A549 (cell line): Measurements from ENCODE around the gene ACSS3. TPM values are rescaled to one million over a fixed set of nuclear protein-coding genes. Genes with fewer than 3 reads are reported as not detected.

ENCODE experiments used
- ATAC-seq, 2 experiments: fragments of 200-7000 bp in 1 of 2; fragments of >200 bp in 1 of 2; cut with Nextera tagmentation in 1 of 2; cut with Tn5 transposase in 1 of 2; 3 replicates each; pipeline versions ENCODE4 v1.8.0 to v1.9.1; 2018 to 2020; ENCODE audit warnings: mild to moderate bottlenecking in 1 of 2, moderate library complexity in 1 of 2
- CTCF ChIA-PET: fragments of 300-600 bp; sonication (Branson Sonifier 250); formaldehyde crosslinking; extraction: SDS; loops from one replicate; lab custom pipeline; 2021; ENCODE audit warnings: antibody characterized with exemption, inconsistent platforms; lab: Yijun Ruan, JAX
- POLR2A ChIA-PET: fragments of 350-600 bp; formaldehyde crosslinking; extraction: SDS; loops from one replicate; lab custom pipeline; 2021; ENCODE audit warnings: antibody characterized with exemption, inconsistent platforms; lab: Yijun Ruan, JAX
- DNase-seq, 2 experiments: peaks; one replicate each; pipeline versions ENCODE4 v3.0.0 to v3.0.0-alpha.2; 2011 to 2016; ENCODE audit warnings: low read depth in 1 of 2, low spot score in 1 of 2
- FAIRE-seq: peaks from 2 replicates; lab custom pipeline; 2011; peaks lifted over from hg19 to GRCh38; lab: Jason Lieb, UNC
- H3K27ac ChIP-seq, 2 experiments: fragments of >200 bp; sonication (Bioruptor Twin); formaldehyde crosslinking; 3 replicates each; pipeline ENCODE4 v1.5.1; 2016 to 2017
- H3K4me1 ChIP-seq: fragments of >200 bp; sonication (Bioruptor Twin); formaldehyde crosslinking; 3 replicates; pipeline ENCODE4 v1.6.1; 2016
- H3K4me2 ChIP-seq: fragments of >200 bp; sonication (Bioruptor Twin); formaldehyde crosslinking; 3 replicates; pipeline ENCODE4 v1.6.1; 2016
- H3K4me3 ChIP-seq: fragments of >200 bp; sonication (Bioruptor Twin); formaldehyde crosslinking; 3 replicates; pipeline ENCODE4 v1.5.1; 2016
- H3K9me3 ChIP-seq: fragments of >200 bp; sonication (Bioruptor Twin); formaldehyde crosslinking; 3 replicates; pipeline ENCODE4 v1.6.1; 2016
- CBX2 ChIP-seq: fragments of 200-600 bp; sonication (generic); IDR thresholded peaks from 2 replicates; pipeline ENCODE4 v1.6.1; 2016; ENCODE audit warnings: low read depth, mild to moderate bottlenecking, borderline replicate concordance
- CEBPB ChIP-seq, 2 experiments: fragments of >200 bp in 1 of 2; sonication (Bioruptor Twin) in 1 of 2; formaldehyde crosslinking in 1 of 2; IDR thresholded peaks; 2 replicates each; pipeline ENCODE4 v1.6.1; 2012 to 2016
- EHMT2 ChIP-seq: fragments of 200-600 bp; sonication (generic); IDR thresholded peaks from 2 replicates; pipeline ENCODE4 v1.6.1; 2016; ENCODE audit warnings: antibody characterized with exemption, low read depth, mild to moderate bottlenecking, moderate library complexity
- EP300 ChIP-seq, 2 experiments: fragments of >200 bp; sonication (Bioruptor Twin); formaldehyde crosslinking; IDR thresholded peaks; 2 replicates in 1 of 2; 3 replicates in 1 of 2; pipeline ENCODE4 v1.6.1; 2016 to 2017
- ESRRA ChIP-seq: fragments of 150-350 bp; IDR thresholded peaks from 2 replicates; pipeline ENCODE4 v1.6.1; 2014; ENCODE audit warnings: mild to moderate bottlenecking, low read length, borderline replicate concordance
- FOSB ChIP-seq: fragments of 250-450 bp; sonication (Bioruptor Pico); IDR thresholded peaks from 2 replicates; pipeline ENCODE4 v1.5.0; 2020; ENCODE audit warnings: mild to moderate bottlenecking, moderate library complexity
- FOXS1 ChIP-seq: fragments of 250-450 bp; sonication (Bioruptor Pico); IDR thresholded peaks from 2 replicates; pipeline ENCODE4 v1.5.0; 2020; ENCODE audit warnings: mild to moderate bottlenecking, moderate library complexity
- HDAC2 ChIP-seq: fragments of 200-600 bp; sonication (generic); IDR thresholded peaks from 2 replicates; pipeline ENCODE4 v1.6.1; 2016
- HEYL ChIP-seq: fragments of 250-450 bp; sonication (Bioruptor Pico); IDR thresholded peaks from 2 replicates; pipeline ENCODE4 v1.8.0; 2021; ENCODE audit warnings: mild to moderate bottlenecking, moderate library complexity
- JUN ChIP-seq, 2 experiments: fragments of >200 bp; sonication (Bioruptor Twin); formaldehyde crosslinking; IDR thresholded peaks; 2 replicates in 1 of 2; 3 replicates in 1 of 2; pipeline ENCODE4 v1.6.1; 2016 to 2017
- MAFK ChIP-seq: fragments of 450-650 bp; IDR thresholded peaks from 2 replicates; pipeline ENCODE4 v1.6.1; 2014; ENCODE audit not compliant: partially characterized antibody
- NPAS2 ChIP-seq: fragments of 250-450 bp; sonication (Bioruptor Pico); IDR thresholded peaks from 2 replicates; pipeline ENCODE4 v1.8.0; 2022; ENCODE audit warnings: mild to moderate bottlenecking, moderate library complexity, borderline replicate concordance
- NR3C1 ChIP-seq: fragments of >200 bp; sonication (Bioruptor Twin); formaldehyde crosslinking; IDR thresholded peaks from 3 replicates; pipeline ENCODE4 v1.6.1; 2017
- POLR2A ChIP-seq: IDR thresholded peaks from 2 replicates; pipeline ENCODE4 v1.6.1; 2012; ENCODE audit warnings: mild to moderate bottlenecking, low read length
- RARB ChIP-seq: fragments of 250-450 bp; sonication (Bioruptor Pico); IDR thresholded peaks from 2 replicates; pipeline ENCODE4 v1.8.0; 2021; ENCODE audit warnings: mild to moderate bottlenecking, moderate library complexity
- RCOR1 ChIP-seq: fragments of 150-350 bp; IDR thresholded peaks from 2 replicates; pipeline ENCODE4 v1.6.1; 2014; ENCODE audit warnings: antibody characterized with exemption, low read length, low read depth
- RFX5 ChIP-seq: fragments of 450-650 bp; IDR thresholded peaks from 2 replicates; pipeline ENCODE4 v1.7.1; 2014; ENCODE audit warnings: antibody characterized with exemption, mild to moderate bottlenecking, moderate library complexity
- SMC3 ChIP-seq: fragments of >200 bp; sonication (Bioruptor Twin); formaldehyde crosslinking; IDR thresholded peaks from 3 replicates; pipeline ENCODE4 v1.6.1; 2018; ENCODE audit warnings: inconsistent platforms
- SREBF2 ChIP-seq: fragments of 450-650 bp; IDR thresholded peaks from 2 replicates; pipeline ENCODE4 v1.6.1; 2014; ENCODE audit warnings: mild to moderate bottlenecking, moderate library complexity
- TFCP2L1 ChIP-seq: fragments of 250-450 bp; sonication (Bioruptor Pico); IDR thresholded peaks from 2 replicates; pipeline ENCODE4 v1.5.0; 2021; ENCODE audit warnings: mild to moderate bottlenecking
- TP53 ChIP-seq: fragments of 250-450 bp; sonication (Bioruptor Pico); IDR thresholded peaks from 2 replicates; pipeline ENCODE4 v1.5.0; 2021; ENCODE audit warnings: mild to moderate bottlenecking, moderate library complexity
- ZFP36 ChIP-seq: fragments of 450-650 bp; IDR thresholded peaks from 2 replicates; pipeline ENCODE4 v1.6.1; 2014; ENCODE audit warnings: borderline replicate concordance; ENCODE audit not compliant: partially characterized antibody
- ZSCAN20 ChIP-seq: fragments of 250-450 bp; sonication (Bioruptor Pico); IDR thresholded peaks from 2 replicates; pipeline ENCODE4 v1.8.0; 2022; ENCODE audit warnings: mild to moderate bottlenecking, moderate library complexity
- WGBS: methylation state at CpG from one replicate; pipeline ENCODE4 v1.1.6; 2017; ENCODE audit errors: missing lambda C conversion rate; 5-methylcytosine and 5-hydroxymethylcytosine counted together
- polyA plus RNA-seq, 4 experiments: library from polyadenylated mRNA; depleted of rRNA in 3 of 4; stranded (reverse); fragments of >200 nt; fragmentation: RNase III in 1 of 4; extraction: RNeasy Plus Mini Kit Qiagen cat#74134 plus additional on column Dnase treatment in 1 of 4; gene quantifications; 2 replicates in 3 of 4; 3 replicates in 1 of 4; pipeline ENCODE4 v1.2.3, GENCODE V29; 2011 to 2017
- TF ChIP-seq, protein P1 (sequence below): fragments of >200 bp; sonication (Bioruptor Twin); formaldehyde crosslinking; IDR thresholded peaks from 3 replicates; pipeline ENCODE4 v1.6.1; 2016
- TF ChIP-seq, protein P2 (sequence below): fragments of >200 bp; sonication (Bioruptor Twin); formaldehyde crosslinking; IDR thresholded peaks from 3 replicates; pipeline ENCODE4 v1.5.1; 2016
- TF ChIP-seq, protein P3 (sequence below): fragments of 450-650 bp; IDR thresholded peaks from 2 replicates; pipeline ENCODE4 v1.6.1; 2014; ENCODE audit warnings: antibody characterized with exemption
- TF ChIP-seq, protein P4 (sequence below): IDR thresholded peaks from 2 replicates; pipeline ENCODE4 v1.6.1; 2012

ACSS3 gene
- polyA plus RNA-seq, 2 of the 4 experiments (the other 2 are of a cell fraction), result 0.06 to 0.34 TPM

DNA sequence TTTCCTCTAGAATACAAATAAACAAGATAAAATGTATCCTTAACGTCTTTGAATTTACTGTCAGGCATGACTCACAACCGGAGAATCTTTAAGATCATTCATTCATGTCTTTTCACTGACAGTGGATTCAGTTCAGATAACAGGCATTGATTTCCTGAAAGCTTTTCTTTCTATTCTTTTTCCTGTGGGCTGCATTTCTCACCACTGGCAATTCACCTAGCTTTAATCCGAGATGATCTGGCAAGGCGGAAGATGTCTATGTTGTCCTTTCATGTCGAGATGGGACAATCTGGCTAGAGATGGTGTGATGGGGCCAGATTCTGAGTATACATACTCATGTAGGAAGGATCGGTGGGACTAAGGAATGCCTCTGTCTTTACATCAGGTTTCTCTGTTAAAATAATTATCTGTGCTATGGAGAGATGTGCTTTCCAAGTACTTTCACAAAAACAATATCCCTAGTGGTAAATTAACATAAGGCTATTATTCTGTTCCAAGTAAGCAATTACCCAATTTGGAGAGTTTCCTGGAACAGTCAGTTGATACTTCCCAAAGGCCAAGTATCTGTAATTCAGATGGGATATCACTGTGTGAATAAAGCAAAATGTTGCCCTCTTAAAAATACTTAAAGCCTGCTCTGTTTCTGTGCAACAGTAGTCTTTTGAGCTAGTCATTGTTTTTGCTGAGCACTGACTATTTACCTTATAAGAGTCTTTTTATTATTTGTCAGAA is 17.8 kb downstream of the ACSS3 start:
- H3K9me3 ChIP-seq, result no peaks in the 10 kb centered on the region
- H3K4me1 ChIP-seq, result no peaks in the 10 kb centered on the region
- no peak overlapping the region for H3K4me2 ChIP-seq
- WGBS, result 25% methylated on average over 6 of the region's 6 CpGs
- no peak for DNase-seq
- FAIRE-seq, result no peak
- ChIA-PET POLR2A (no interaction called here), CTCF (interaction anchor here (0.8 kb wide), 1 partner anchor 684 kb away, joined by 3 read pairs; no protein-coding TSS in a partner anchor)
- no peak for ATAC-seq
- no peak overlapping the region for H3K27ac ChIP-seq
- TF ChIP-seq ZFP36 (no peak), RCOR1 (no peak), EP300 (IDR thresholded peaks at IDR 0.05) (no peak), NR3C1 (no peak), FOXS1 (CRISPR knock-in tag) (no peak), CBX2 (no peak), RARB (no peak), POLR2A (no peak), JUN (IDR thresholded peaks at IDR 0.05) (no peak)
- TF ChIP-seq, protein P1, sequence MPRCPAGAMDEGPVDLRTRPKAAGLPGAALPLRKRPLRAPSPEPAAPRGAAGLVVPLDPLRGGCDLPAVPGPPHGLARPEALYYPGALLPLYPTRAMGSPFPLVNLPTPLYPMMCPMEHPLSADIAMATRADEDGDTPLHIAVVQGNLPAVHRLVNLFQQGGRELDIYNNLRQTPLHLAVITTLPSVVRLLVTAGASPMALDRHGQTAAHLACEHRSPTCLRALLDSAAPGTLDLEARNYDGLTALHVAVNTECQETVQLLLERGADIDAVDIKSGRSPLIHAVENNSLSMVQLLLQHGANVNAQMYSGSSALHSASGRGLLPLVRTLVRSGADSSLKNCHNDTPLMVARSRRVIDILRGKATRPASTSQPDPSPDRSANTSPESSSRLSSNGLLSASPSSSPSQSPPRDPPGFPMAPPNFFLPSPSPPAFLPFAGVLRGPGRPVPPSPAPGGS, result no peak
- TF ChIP-seq, protein P2, sequence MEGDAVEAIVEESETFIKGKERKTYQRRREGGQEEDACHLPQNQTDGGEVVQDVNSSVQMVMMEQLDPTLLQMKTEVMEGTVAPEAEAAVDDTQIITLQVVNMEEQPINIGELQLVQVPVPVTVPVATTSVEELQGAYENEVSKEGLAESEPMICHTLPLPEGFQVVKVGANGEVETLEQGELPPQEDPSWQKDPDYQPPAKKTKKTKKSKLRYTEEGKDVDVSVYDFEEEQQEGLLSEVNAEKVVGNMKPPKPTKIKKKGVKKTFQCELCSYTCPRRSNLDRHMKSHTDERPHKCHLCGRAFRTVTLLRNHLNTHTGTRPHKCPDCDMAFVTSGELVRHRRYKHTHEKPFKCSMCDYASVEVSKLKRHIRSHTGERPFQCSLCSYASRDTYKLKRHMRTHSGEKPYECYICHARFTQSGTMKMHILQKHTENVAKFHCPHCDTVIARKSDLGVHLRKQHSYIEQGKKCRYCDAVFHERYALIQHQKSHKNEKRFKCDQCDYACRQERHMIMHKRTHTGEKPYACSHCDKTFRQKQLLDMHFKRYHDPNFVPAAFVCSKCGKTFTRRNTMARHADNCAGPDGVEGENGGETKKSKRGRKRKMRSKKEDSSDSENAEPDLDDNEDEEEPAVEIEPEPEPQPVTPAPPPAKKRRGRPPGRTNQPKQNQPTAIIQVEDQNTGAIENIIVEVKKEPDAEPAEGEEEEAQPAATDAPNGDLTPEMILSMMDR, result no peak
- TF ChIP-seq, all 56 proteins: peak for 0
- H3K4me3 ChIP-seq, result no peak overlapping the region

DNA sequence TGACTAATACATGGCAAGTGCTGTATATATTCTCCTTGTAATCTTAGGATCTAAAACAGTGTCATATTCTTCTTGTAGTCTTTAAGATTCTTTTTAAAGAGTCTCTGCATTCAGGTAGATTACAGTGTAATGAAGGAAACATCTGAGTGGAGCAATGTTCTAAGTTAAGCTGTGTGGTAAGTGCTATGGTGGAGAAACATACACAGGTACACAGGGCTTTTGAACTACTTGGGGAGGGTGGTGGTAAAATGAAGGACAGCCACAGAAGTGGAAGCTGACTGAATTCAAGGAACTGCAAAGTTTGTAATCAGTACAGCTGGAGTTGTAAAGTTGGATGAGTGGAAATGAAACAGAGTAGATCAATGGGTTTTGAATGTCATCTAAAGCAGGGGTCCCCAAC is 27.8 kb downstream of the ACSS3 start:
- no peaks in the 10 kb centered on the region for H3K9me3 ChIP-seq
- ATAC-seq (no peak), FAIRE-seq (no peak), DNase-seq (no peak)
- no peak overlapping the region for H3K27ac ChIP-seq
- no peak overlapping the region for H3K4me3 ChIP-seq
- H3K4me1 ChIP-seq, result no peaks in the 10 kb centered on the region
- ChIA-PET CTCF (no interaction called here), POLR2A (no interaction called here)
- no peak for TF ChIP-seq FOSB (CRISPR knock-in tag)
- TF ChIP-seq, protein P3, sequence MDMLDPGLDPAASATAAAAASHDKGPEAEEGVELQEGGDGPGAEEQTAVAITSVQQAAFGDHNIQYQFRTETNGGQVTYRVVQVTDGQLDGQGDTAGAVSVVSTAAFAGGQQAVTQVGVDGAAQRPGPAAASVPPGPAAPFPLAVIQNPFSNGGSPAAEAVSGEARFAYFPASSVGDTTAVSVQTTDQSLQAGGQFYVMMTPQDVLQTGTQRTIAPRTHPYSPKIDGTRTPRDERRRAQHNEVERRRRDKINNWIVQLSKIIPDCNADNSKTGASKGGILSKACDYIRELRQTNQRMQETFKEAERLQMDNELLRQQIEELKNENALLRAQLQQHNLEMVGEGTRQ, result no peak
- TF ChIP-seq HDAC2, result no peak
- TF ChIP-seq HEYL (CRISPR knock-in tag), result no peak
- TF ChIP-seq RARB, result no peak
- TF ChIP-seq NPAS2 (CRISPR knock-in tag), result no peak
- no peak for TF ChIP-seq ZFP36
- no peak for TF ChIP-seq RCOR1
- TF ChIP-seq ESRRA, result no peak
- TF ChIP-seq TP53, result no peak
- TF ChIP-seq EP300 (IDR thresholded peaks at IDR 0.05), result no peak
- no peak for TF ChIP-seq ZSCAN20
- TF ChIP-seq CEBPB (IDR thresholded peaks at IDR 0.05), result no peak
- TF ChIP-seq, protein P4, sequence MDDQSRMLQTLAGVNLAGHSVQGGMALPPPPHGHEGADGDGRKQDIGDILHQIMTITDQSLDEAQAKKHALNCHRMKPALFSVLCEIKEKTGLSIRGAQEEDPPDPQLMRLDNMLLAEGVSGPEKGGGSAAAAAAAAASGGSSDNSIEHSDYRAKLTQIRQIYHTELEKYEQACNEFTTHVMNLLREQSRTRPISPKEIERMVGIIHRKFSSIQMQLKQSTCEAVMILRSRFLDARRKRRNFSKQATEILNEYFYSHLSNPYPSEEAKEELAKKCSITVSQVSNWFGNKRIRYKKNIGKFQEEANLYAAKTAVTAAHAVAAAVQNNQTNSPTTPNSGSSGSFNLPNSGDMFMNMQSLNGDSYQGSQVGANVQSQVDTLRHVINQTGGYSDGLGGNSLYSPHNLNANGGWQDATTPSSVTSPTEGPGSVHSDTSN, result no peak
- TF ChIP-seq MAFK, result no peak
- TF ChIP-seq EHMT2, result no peak
- TF ChIP-seq TFCP2L1 (CRISPR knock-in tag), result no peak
- TF ChIP-seq RFX5, result no peak
- no peak for TF ChIP-seq SREBF2
- TF ChIP-seq SMC3, result no peak
- H3K4me2 ChIP-seq, result no peak overlapping the region
